ENCODE data around the gene RAP2A. TPM values are rescaled to one million over a fixed set of nuclear protein-coding genes. Genes with fewer than 3 reads are reported as not detected.

RAP2A gene
- total RNA-seq, 1 donor from 2014 or later: 46.6 TPM

DNA sequence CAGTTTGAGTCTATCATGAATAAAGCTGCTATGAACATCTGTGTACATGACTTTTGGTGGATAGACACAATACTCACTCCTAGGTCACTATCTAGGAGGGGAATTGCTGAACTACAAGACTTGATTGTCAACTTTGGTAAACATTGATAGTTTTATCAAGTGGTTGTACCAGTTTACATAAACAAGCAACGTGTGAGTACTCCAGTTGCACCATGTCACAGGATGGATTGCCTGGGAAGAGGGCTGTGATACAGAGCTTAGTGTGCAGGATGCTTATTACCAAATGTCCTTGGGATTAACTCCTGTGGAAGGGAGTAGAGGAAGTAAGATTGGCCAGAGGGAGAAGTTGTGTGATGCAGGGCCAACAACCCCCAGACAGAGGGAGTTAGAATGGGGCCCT, 37.7 kb downstream of the RAP2A start:
- Mint-ChIP-seq H3K9me3 (ENCODE audit: unreplicated experiment) (no peaks in the 10 kb centered on the region), H3K4me1 (ENCODE audit: low read depth, unreplicated experiment) (no peaks in the 10 kb centered on the region), H3K27ac (ENCODE audit: unreplicated experiment) (no peak overlapping the region), H3K27me3 (ENCODE audit: low read depth, unreplicated experiment) (no peaks in the 10 kb centered on the region), H3K4me3 (ENCODE audit: unreplicated experiment) (no peak overlapping the region), H3K36me3 (ENCODE audit: low read depth, unreplicated experiment) (peaks cover 5% of the 10 kb centered on the region)
- Histone ChIP-seq H3K4me2 (ENCODE audit: low read length) (no peak overlapping the region), H3K27me3 (ENCODE audit: insufficient read depth, low read length) (no peaks in the 10 kb centered on the region), H3K27ac (ENCODE audit: low read depth, low read length) (no peak overlapping the region), H2AFZ (ENCODE audit: low read depth, low read length) (no peak overlapping the region), H3K4me1 (ENCODE audit: insufficient read depth, low read length) (no peaks in the 10 kb centered on the region), H3K9me3 (ENCODE audit: insufficient read depth, low read depth, low read length) (no peaks in the 10 kb centered on the region), H3K9ac (ENCODE audit: low read length) (no peak overlapping the region), H4K20me1 (ENCODE audit: insufficient read depth, low read length) (no peaks in the 10 kb centered on the region), H3K79me2 (ENCODE audit: insufficient read depth, low read length) (no peaks in the 10 kb centered on the region), H3K4me3 (ENCODE audit: insufficient read depth, low read depth, low read length) (no peak overlapping the region), H3K36me3 (ENCODE audit: insufficient read depth, low read length) (no peaks in the 10 kb centered on the region)
- TF ChIP-seq EZH2 (IDR thresholded peaks at IDR 0.05; ENCODE audit: insufficient read depth, low read length) (no peak), CTCF (IDR thresholded peaks at IDR 0.05; ENCODE audit: insufficient read depth, low read depth, low read length) (no peak)
- DNase-seq (ENCODE audit: low read depth) (no peak), FAIRE-seq (no peak)

DNA sequence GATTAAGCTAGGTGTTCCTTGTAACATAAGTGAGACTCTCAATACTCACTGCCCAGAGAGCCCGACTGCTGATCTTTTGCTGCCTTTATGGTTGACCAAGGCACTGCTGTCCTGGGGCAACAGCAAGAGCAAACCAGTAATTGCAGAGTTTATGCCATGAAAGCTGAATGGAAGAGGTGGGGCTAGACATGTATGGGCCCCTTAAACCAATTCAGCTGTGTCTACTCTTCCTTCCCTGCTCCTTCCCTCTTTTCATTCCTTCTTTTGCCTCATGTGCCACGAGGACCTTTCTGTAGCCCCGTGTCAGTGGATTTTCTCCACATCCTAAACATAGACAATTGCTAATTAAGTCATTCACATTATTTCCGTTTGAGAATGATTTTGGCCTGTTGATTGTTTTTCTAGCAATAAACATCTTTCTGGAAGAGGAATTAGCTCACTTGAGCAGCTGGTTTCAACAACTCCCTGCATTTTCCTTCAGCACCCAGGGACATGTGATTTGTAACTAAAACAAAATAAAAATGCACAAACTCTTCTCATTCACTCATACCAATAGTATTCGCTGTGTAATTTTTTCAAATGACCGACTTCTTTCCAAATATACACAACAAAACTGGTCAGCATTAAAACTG, 40.5 kb downstream of the RAP2A start:
- Histone ChIP-seq H3K27ac (ENCODE audit: low read depth, low read length) (no peak overlapping the region), H3K4me1 (ENCODE audit: insufficient read depth, low read length) (no peaks in the 10 kb centered on the region), H3K36me3 (ENCODE audit: insufficient read depth, low read length) (no peaks in the 10 kb centered on the region), H4K20me1 (ENCODE audit: insufficient read depth, low read length) (no peaks in the 10 kb centered on the region), H3K4me2 (ENCODE audit: low read length) (no peak overlapping the region), H3K79me2 (ENCODE audit: insufficient read depth, low read length) (no peaks in the 10 kb centered on the region), H3K4me3 (ENCODE audit: insufficient read depth, low read depth, low read length) (no peak overlapping the region), H3K9ac (ENCODE audit: low read length) (no peak overlapping the region), H2AFZ (ENCODE audit: low read depth, low read length) (no peak overlapping the region), H3K9me3 (ENCODE audit: insufficient read depth, low read depth, low read length) (no peaks in the 10 kb centered on the region), H3K27me3 (ENCODE audit: insufficient read depth, low read length) (no peaks in the 10 kb centered on the region)
- Mint-ChIP-seq H3K4me3 (ENCODE audit: unreplicated experiment) (no peak overlapping the region), H3K27me3 (ENCODE audit: low read depth, unreplicated experiment) (no peaks in the 10 kb centered on the region), H3K36me3 (ENCODE audit: low read depth, unreplicated experiment) (peaks cover 2% of the 10 kb centered on the region), H3K27ac (ENCODE audit: unreplicated experiment) (no peak overlapping the region), H3K4me1 (ENCODE audit: low read depth, unreplicated experiment) (peaks cover 4% of the 10 kb centered on the region), H3K9me3 (ENCODE audit: unreplicated experiment) (no peaks in the 10 kb centered on the region)
- DNase-seq (ENCODE audit: low read depth) (no peak), FAIRE-seq (no peak)
- TF ChIP-seq EZH2 (IDR thresholded peaks at IDR 0.05; ENCODE audit: insufficient read depth, low read length) (no peak), CTCF (IDR thresholded peaks at IDR 0.05; ENCODE audit: insufficient read depth, low read depth, low read length) (no peak)

DNA sequence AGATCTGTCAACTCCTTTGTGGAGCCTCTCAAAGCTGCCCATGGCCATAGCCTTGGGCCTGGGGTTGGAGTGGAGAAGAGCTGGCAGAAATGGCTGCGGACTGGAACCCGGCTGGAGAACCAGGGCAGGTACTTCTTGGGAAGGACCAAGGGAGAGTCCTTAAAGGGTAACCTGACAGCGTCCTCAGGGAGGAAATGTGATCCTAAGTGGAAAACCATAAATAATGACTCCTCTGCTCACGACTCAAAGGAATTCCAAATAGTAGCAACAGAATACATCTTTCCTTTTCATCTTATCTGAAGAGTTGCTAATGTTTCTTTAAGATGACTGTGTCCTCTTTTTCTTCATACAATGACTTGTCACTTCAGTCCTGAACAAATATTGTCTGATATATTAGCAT, 41.0 kb downstream of the RAP2A start:
- no peaks in the 10 kb centered on the region for H3K27me3 Mint-ChIP-seq (ENCODE audit: low read depth, unreplicated experiment)
- Histone ChIP-seq H2AFZ (ENCODE audit: low read depth, low read length) (no peak overlapping the region), H3K4me1 (ENCODE audit: insufficient read depth, low read length) (no peaks in the 10 kb centered on the region), H3K9ac (ENCODE audit: low read length) (no peak overlapping the region), H3K27me3 (ENCODE audit: insufficient read depth, low read length) (no peaks in the 10 kb centered on the region), H4K20me1 (ENCODE audit: insufficient read depth, low read length) (no peaks in the 10 kb centered on the region), H3K79me2 (ENCODE audit: insufficient read depth, low read length) (no peaks in the 10 kb centered on the region), H3K36me3 (ENCODE audit: insufficient read depth, low read length) (no peaks in the 10 kb centered on the region), H3K4me3 (ENCODE audit: insufficient read depth, low read depth, low read length) (no peak overlapping the region), H3K4me2 (ENCODE audit: low read length) (no peak overlapping the region), H3K27ac (ENCODE audit: low read depth, low read length) (no peak overlapping the region), H3K9me3 (ENCODE audit: insufficient read depth, low read depth, low read length) (no peaks in the 10 kb centered on the region)
- FAIRE-seq (no peak), DNase-seq (ENCODE audit: low read depth) (no peak)
- peaks cover 4% of the 10 kb centered on the region for H3K4me1 Mint-ChIP-seq (ENCODE audit: low read depth, unreplicated experiment)
- TF ChIP-seq EZH2 (IDR thresholded peaks at IDR 0.05; ENCODE audit: insufficient read depth, low read length) (no peak), CTCF (IDR thresholded peaks at IDR 0.05; ENCODE audit: insufficient read depth, low read depth, low read length) (no peak)
- no peak overlapping the region for H3K4me3 Mint-ChIP-seq (ENCODE audit: unreplicated experiment)
- H3K36me3 Mint-ChIP-seq (ENCODE audit: low read depth, unreplicated experiment): no peaks in the 10 kb centered on the region
- no peaks in the 10 kb centered on the region for H3K9me3 Mint-ChIP-seq (ENCODE audit: unreplicated experiment)
- H3K27ac Mint-ChIP-seq (ENCODE audit: unreplicated experiment): no peak overlapping the region
